Measurements from ENCODE around the gene AGAP1.

AGAP1 gene

DNA sequence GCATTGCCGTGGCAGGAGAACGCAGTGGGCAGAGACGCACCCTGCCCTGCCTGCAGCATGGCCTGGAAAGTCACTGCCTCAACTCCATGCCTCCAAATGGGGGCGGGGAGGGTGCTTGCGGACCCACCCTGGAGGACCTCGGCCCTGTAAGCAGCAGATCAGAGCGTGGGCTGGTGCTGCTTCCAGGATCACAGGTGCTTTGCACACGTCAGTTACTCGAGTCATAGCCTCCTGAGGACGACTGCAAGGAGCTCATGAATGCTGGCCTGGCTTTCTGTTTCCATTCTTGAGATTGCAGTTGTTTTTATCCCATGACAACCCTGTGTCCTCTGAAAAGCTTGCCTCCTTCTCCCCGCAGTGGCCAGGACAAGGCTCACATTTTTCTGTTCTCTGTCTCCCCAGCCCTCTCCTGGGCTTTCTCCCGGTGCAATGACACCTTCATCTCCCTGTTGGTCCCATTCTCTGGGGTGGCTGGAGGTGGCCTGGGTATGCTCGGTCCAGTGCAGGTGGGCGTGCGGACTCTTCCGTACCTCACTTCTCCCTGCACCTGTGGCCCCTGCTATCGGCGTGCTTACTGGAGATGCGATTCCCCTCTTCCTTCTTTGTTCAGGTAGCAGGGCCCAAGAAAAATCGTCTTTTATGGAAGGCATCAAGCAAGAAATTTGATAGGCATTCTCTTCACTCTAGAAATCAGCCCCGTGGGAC lies 466.3 kb downstream of the AGAP1 start:
- no peak for DNase-seq

- DNase-seq: no peak
These were observed 467.1 kb downstream of the AGAP1 start for GRCh38 chr2:235960716-235961640.

DNA sequence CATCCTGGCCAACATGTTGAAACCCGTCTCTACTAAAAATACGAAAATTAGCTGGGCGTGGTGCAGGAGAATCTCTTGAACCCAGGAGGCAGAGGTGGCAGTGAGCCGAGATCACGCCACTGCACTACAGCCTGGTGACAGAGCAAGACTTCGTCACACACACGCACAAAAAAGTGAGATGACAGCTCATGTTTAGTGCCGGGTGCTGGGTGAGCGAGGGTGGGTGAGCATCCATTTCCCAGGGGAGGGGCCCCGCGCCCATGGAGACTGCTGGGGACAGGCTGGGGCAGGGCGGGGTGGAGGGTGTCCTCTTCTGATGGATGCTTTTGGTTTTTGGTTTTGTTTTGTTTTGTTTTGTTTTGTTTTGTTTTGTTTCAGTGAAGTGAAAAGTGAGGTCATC lies 467.9 kb downstream of the AGAP1 start:
- DNase-seq: no peak

GRCh38 chr2:235963853-235964577 lies 470.2 kb downstream of the AGAP1 start:
- no peak for DNase-seq

DNA sequence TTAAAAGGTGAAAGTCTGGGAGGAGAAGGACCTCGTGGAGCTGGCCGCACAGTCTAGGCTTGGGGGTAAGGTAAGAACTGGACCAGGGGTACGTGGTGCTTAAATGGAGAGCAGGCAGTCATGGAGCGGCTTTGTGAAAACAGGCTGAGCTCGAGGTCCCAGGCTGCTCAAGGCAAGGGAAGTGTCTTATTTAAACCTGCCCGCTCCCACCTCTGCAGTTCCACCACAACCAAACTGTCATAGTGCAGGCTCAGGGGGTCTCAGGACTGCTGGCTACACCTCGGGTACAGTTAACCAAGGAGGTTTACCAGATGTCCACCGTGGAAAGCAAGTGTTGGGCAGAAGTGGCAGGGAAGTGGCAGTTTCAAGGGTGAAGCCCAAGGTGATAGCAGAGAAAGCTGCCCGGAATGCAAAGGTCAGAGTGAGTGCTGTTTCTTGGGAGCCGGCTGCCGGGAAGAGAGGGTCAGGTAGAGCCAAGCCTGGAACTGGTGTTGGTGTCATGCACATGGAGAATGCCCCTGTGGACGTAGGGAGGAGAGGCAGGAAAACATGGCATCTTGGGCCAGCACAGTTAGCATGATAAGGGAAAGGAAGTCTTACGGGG lies 471.0 kb downstream of the AGAP1 start:
- no peak for DNase-seq

GRCh38 chr2:235966396-235966795 lies 472.6 kb downstream of the AGAP1 start:
- no peak for DNase-seq

- DNase-seq: no peak
These were observed 473.3 kb downstream of the AGAP1 start for GRCh38 chr2:235966932-235967757.

DNA sequence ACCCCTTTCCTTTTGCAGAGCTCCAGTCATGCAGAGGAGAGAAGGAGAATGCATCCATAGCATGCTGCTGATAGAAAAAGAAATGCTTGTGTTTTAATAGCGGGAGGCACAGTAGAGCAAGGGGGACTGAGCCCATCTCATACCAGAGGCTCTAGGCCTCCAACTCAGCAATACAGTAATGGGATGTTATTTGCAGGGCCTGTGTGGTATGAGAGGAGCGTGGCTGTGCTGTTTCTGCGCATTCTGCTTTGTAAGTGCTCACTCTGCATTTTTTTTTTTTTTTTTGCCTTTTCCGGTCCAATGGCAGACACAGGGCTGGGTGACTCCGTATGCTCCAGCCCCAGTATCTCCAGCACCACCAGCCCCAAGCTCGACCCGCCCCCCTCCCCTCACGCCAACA lies 474.3 kb downstream of the AGAP1 start:
- no peak for DNase-seq

GRCh38 chr2:235968616-235969324 lies 474.9 kb downstream of the AGAP1 start:
- DNase-seq: no peak

DNA sequence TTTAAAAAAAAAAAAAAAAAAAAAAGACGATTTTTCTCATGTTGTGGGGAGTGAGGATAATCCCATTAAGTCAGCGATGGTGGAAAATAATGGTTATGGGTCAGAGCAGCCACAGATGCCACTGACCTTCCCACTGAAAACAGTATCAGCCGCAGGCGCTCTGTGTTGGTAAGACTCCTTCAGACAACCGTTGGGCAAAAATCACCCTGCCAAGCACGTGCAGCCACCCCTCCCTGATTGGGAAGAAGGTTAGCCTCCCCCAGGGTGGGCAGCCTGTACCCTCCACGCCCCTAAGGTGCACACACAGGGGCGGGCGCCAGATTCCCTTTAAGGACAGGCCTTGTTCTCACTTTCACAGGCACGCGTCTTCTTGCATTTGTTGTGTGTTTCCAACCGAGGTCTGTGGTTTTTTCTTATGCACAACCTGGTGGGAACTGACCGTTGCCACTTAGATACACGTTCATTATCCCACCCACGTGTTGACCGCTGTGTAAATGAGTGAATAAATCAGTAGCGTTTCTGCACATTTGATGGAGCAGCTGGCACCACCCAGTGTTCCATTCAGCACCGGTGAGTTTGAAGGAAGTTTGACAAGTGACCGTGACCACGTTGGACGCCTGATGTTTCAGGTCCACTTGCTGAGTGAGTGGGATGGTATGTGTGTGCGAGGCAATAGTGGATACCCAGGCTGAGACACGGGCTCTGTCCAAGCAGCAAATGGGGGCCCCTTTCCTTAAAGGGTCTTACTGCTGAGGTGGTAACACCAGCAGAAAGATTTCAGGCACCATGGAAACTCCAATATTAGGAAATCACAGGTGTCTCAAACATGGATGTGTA lies 476.6 kb downstream of the AGAP1 start:
- DNase-seq: no peak

DNA sequence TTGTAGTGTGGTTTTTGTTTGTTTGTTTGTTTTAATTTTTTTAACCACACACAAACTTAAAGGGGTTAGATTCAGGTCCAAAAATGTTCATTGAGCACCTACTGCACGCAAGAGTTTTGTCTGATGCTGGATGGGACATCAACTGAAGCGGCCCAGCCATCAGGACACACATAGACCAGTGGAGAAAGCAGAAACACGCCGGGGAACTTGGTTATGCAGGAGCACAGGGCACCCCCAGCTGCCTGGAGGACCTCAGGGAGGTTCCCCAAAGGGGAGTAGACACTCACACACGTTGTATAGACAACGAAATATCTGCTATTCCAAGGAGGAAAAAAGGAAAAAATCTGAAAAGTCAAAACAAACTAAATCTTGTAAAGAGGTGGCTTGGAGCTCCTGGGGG lies 482.7 kb downstream of the AGAP1 start:
- no peak for DNase-seq

DNA sequence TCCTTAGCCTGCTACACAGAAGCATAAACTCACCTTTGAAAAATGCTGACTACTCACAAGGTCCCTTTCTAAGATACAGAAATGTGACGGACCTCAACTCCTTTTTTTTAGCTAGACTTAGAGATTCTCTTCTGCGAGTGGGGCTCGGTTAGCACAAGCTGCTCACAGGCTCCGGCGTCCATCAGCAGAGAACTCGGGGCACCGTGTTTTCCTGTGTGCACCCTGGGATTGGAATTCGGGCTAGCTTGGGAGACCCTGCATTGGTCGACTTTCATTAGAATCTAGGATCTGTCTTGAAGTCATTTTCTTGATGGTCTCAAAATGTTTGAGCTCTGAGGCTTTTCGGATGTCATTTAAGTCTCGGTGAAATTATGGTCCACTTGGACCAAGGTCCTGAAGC lies 483.1 kb downstream of the AGAP1 start:
- no peak for DNase-seq

- no peak for DNase-seq
These were observed 483.6 kb downstream of the AGAP1 start for GRCh38 chr2:235977445-235977844.

GRCh38 chr2:235978022-235978421 lies 484.2 kb downstream of the AGAP1 start:
- no peak for DNase-seq

- DNase-seq: no peak
These were observed 485.2 kb downstream of the AGAP1 start for GRCh38 chr2:235979037-235979436.

DNA sequence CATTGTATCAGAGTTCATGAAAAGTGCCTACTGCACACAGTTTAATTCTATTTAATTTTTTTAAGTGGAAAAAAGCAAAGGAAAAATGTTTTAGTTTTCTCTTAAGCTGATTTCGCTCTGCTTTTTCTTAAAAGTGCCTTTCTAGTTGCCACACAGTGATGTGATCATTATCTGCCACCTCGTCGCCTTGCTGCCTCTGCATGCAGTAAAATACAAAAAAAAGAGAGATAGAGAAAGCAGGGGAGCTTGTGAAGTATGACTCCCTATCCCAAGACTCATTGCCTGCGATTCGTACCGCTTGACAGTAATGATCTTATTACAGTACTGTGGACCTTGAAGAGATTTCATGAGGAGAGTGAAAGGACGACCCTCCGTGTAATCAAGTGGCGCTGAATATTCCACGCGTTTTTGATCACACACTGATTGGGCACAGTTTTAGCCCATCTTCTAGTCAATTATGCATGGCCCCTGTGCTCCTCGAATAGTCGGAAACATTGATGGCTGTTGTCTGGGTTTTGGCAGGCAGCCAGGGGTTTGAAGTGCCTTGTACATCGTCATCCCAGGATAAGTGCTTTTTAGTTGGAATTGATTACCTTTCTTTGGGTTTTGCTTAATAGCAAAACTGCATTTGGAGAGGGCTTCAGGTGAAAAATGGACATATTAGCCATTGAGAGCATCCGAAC lies 486.1 kb downstream of the AGAP1 start:
- no peak for DNase-seq

- no peak for DNase-seq
These were observed 487.8 kb downstream of the AGAP1 start for GRCh38 chr2:235981631-235982030.

DNA sequence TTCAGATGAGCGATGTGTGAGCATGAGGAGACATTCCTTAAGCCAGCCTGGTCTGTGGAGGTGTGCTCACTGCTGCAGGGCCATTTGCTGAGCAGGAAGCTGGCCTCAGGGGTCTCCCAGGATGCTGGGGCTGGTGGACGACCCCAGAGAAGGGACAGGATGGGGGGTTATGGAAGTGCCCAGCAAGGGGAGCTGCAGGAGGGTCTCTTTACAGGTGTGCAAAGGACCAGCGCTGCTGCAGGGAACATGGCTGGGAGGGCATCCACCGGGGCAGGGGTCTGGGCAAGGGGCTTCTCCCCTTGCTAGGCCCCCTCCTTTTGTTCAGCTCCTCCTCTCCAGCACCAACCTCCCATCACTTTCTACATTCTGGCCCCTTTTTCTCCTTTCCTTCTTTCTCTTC lies 489.2 kb downstream of the AGAP1 start:
- DNase-seq: no peak

- DNase-seq: no peak
These were observed 490.7 kb downstream of the AGAP1 start for GRCh38 chr2:235984552-235984951.

GRCh38 chr2:235986361-235986760 lies 492.5 kb downstream of the AGAP1 start:
- DNase-seq: no peak
